Measurements from ENCODE around the gene WNT11.

The WNT11 gene

GRCh38 chr11:76173663-76174062, 32.6 kb downstream of the WNT11 start:
- no peak for DNase-seq

DNA sequence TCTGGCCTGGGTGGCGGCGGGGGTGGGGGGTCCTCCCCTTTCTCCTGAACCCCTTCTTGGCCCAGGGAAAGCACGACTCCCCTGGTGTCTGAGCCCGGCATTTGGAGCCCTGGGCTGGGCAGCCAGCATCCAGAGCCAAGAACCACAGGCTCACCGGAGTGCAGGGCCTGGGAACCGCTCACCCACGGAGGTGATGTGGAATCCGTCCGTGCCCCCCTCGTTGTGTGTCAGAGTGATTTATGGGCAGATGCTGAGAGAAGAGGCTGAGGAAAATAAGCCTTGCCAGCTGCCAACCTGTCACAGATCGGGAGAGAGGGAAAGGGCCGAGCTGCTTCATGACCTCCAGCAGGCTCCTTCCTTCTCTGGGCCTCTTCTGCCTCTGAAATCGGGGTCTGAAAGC, 33.7 kb downstream of the WNT11 start:
- DNase-seq = no peak

DNA sequence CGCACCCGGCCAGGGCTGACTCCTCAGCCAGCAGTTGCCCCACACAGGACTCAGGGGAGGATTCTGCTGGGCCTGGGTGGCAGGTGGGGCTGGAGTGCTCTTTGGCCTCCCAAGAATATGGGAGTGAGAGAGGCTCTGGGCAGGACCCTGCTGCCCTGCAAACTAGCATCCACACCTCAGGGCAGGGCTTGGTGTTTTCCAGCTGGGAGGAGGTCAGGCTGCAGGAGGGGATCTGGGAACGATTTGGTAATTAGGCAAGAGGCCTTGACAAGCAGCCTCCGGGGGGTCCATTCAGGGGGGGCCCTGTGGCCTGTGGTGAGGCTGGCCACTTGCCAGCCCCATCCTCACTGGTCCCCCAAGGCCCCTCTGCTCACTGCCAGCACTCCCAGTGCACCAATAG, 35.8 kb downstream of the WNT11 start:
- DNase-seq = no peak

- no peak for DNase-seq
These were observed 36.8 kb downstream of the WNT11 start for GRCh38 chr11:76169473-76169896.

DNA sequence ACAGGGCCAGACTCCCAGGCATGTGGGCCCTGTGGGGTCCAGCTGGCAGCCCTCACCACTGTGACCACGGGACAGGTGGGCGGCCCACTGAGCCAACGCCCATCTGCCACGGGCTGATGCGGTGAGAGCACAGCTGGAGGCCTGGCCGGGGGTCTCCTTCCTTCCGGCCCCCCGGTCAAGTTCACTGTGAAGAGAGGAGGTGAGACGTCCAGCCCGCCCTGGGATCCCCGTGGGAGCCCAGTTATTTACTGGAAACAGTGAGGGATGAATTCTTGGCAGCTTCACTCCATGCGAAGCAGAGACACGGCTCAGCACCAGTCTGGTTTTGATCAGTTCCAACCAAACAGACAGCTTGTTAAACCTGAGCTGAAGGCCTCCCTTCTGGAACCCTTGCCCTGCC, 38.7 kb downstream of the WNT11 start:
- DNase-seq = no peak

DNA sequence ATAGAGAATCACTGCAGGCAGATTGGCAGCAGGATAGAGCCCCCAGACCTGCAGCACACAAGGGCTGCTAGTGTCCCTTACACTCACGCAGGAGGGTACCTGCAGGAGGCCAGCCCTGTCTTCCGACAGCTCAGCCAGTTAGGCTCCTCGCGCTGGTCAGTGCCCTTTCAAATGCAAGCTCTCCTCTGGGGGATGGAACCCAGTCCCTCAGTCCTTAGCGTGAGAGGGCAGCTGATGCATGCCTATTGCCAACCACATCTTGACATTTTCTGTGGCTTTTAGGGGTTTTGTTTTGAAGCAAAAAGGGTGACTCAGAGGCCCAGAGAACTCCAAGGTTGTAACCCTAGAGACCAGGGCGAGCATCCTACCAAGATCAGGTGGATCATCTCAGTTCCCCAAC, 40.0 kb downstream of the WNT11 start:
- no peak for DNase-seq

DNA sequence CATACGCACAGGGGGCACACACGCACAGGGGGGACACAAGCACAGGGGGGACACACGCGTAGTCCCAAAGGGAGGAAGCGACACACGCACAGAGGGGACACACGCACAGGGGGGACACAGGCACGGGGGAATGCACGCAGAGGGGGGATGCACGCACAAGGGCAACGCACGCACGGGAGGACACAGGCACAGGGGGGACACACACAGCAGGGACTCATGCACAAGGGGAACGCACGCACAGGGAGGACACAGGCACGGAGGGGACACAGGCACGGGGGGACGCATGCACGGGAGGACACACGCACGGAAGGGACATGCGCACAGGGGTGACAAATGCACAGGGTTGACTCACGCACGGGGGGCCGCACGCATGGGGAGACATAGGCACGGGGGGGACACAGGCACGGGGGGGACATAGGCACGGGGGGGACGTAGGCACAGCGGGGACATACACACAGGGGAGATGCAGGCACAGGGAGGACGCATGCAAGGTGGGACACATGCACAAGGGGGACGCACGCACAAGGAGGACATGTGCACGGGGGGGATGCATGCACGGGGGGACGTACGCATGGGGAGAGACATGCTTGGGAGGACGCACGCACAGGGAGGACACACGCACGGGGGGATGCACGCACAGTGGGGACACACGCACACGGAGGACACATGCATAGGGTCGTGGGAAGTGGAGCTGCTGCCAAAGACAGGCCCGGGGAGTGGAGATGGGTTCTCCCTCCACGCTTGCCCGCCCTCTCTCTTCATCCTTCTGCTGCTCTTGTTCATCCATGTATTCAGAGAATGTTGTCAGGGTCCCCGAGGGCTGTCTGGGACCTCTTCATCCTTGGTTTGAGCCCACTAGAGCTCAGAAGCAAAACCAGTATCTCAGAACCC, 41.2 kb downstream of the WNT11 start:
- DNase-seq = no peak

DNA sequence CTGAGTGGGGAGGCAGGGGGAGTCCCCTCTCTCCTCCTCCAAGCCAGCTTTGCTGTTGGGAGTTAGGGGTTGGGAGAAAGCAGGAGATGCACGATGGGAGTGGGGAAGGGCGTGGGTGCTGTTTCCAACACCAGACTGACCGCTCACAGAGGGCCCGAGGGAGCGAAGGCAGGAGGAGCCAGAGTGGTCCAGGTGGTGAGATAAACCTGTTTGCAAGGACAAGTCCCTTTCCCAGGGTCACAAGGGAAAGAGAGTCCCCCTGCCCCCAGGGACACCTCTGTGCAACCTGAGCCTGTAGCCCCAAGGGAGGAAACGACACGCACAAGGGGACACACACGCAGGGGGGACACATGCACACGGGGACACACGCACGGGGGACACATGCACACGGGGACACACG, 42.2 kb downstream of the WNT11 start:
- DNase-seq = no peak

DNA sequence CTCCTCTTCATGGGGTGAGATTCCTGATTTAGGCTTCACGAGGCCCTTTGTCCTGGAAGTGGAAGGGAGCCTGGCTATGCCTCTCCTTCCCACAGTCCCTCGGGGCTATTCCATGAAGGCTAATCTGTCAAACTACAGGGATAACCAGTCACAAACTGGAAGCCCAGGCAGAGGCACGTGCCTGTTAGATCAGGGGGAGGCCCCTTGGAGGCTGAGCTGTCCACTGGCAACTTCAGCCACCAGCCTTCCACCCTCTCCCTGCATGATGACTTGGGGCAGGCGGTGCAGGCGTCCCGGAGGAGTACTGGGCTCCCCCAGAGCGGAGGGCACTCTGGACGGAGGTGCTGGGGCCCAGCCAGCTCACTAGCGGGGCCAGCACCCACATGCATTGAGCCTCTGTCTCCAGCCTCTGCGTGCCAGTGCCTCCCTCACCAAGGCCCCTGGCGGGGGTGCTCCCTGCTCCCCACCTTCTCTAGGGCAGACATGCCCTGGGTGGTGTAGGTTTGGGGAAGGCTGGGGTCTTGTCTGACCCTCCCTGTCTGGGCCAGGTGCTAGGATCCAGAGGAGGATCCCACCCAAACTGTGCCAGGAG, 42.9 kb downstream of the WNT11 start:
- DNase-seq = no peak

DNA sequence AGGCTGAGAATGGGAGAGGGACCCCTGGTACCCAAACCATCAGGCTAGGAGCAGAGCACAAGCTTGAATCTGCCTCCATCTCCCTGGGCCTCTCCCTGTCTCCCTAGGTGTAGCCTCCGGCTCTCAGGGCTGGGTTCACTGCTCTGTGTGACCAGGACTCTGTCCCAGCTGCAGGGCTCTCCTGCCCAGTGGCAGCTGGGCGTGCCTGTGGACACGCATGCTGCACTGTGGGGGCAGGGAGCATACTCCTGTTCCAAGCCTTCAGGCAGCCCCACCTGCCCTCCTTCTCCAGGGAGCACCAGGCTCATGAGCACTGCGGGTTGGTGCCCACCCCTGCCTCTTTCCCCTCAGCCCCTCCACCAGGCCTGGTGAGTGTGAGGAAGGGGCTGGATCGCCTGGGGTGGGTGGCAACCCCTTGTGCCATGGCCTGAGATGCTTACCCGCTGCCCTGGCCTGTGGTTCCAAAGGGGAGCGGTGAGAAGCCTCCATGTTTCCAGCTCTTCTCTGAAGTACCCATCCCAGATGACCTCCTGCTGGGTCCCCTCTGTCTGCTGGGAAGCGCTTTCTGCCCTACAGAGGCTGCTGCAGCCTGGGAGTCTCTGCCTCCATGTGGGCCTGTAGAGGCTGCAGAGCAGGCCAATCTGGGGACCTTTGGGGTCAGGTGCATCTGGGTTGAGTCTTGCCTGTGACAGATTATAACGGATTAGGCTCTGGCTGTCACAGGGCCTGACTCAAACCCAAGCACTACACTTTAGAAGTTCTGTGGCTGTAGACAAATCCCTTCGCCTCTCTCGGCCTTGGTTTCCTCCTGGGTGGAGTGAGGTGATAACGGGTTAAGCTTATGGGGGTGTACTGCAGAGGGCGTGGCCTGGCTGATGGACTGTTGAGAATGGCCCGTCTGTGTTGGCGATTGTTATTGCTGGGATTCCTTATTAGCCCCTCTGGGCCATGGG, 43.7 kb downstream of the WNT11 start:
- DNase-seq = no peak

- no peak for DNase-seq
These were observed 44.9 kb downstream of the WNT11 start for GRCh38 chr11:76161261-76161961.

- DNase-seq = no peak
These were observed 45.4 kb downstream of the WNT11 start for GRCh38 chr11:76160856-76161255.

DNA sequence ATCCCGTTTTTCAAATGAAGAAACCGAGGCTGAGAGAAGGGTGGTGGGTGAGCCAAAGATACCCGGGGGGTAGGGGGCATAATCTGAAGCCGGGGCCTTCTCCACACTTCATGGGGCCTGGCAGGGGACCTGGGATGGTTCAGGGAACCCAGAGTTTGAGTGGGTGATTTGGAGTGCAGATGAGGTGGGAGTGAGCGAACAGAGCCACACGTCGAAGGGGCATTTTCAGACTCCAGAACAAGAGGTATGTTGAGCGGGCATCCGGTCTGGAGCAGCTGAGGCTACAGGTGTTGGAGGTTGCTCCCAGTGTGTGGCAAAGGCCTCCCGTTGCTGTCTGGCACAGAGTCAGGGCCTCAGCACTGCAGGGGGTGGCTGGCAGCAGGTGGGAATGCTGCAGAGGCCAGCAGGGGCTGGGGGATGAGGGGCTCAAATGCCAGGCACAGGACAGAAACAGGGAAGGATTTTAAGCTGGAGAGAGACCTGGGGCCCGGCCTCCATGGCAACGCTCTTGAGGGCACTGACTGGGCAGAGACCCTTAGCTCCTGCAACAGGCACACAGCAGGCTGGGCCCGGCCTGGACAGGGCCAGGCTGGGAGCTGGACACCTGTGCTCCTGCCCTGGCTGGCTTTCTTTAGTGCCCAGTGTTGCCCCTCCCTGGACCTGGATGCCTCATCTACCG, 46.2 kb downstream of the WNT11 start:
- DNase-seq = no peak

GRCh38 chr11:76159303-76159937, 46.9 kb downstream of the WNT11 start:
- DNase-seq = no peak

DNA sequence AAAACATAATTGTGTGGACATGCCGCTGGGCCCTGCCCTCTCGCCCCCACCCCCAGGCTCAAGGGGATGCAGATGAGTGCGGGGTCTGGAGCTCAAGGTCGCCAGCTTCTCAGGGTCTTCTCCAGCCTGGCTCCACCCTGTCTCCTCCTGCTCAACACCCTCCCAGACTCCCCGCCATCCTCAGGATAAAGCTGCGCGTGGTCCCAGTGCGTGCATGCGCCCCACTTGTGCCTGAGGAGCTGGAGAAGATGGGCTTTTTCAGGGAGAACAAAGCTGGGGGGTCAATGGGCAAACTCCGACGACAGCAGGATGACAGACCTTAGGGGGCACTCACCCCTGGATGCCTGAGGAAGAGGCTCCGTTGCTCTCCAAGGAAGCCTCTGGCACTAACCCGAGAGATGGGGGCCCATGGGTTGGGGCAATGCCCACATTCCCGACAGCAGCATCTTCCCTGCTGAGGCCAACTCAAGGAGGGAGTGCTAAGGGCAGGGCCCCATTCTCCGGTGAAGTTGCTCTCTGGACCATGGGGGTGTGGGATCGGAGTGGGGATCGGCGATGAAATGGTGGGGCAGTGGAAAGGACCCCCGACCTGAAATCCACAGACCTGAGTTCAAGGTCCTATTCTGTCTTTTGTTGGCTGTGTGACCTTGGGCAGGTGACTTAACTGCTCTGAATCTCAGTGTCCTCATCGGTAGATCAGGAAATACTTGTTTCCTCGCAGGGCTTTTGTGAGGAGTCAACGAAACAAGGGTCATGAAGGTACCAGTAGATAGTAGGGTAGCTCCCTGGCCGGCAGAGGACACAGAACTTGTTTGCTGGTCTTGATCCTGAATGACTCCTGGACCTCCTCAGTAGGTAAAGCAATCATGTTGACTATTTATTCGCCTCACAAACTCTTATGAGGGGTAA, 47.7 kb downstream of the WNT11 start:
- DNase-seq = no peak

- DNase-seq = no peak
These were observed 48.4 kb downstream of the WNT11 start for GRCh38 chr11:76157891-76158290.

GRCh38 chr11:76156971-76157427, 49.3 kb downstream of the WNT11 start:
- DNase-seq = no peak

DNA sequence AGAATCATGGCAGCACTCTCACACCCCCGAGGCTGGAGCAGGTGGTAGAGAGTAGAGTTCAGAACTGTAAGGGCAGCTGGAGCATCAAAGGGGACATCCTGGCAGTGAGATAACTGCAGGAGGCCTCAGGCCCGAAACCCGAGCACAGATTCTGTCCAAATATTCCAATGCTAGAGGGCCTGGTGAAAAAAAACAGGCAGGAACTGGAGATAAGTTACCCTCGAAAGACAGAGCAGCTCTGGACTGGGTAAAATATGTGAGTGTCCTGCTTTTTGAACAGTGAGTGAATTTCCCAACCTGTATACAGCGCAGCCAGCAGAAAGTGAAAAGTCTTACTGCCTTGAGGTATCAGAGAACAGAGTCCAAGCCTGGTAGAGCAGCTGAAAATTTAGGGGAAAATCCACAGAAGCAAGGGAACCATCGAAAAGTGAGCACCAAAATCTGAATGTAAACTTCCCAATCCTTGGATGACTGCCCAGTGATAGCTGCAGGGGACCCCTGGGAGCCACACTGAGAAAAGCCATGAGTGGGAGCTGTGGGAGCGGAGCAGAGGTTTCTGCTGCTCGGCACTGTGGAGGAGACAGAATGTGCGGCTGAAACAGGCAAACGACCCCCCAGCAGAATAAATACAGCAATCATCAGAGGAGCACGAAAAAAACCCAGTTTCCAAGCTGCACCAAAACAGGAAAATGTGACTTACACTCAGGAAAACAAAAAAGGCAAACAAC, 50.6 kb downstream of the WNT11 start:
- DNase-seq = no peak

DNA sequence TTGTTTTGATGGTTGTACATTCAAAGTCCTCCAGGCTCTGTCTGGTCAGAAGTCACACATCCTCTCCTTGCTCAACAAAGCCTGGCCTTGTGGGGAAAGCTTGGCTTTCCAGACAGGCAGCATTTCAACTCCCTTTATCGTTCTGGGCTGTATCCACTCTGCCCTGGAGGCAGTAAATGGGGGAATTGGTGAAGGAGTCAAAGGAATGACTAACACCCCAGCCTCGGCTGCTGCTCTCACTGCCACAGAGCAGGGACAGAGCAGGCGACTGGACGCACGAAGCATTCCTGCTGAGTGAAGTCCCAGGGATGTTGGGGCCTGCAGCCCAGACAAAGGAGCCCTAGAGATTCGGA, 52.8 kb downstream of the WNT11 start:
- DNase-seq = no peak

Measured in suppressor macrophage (primary cell).